ENCODE data around the gene SOHLH2.

Gene SOHLH2

DNA sequence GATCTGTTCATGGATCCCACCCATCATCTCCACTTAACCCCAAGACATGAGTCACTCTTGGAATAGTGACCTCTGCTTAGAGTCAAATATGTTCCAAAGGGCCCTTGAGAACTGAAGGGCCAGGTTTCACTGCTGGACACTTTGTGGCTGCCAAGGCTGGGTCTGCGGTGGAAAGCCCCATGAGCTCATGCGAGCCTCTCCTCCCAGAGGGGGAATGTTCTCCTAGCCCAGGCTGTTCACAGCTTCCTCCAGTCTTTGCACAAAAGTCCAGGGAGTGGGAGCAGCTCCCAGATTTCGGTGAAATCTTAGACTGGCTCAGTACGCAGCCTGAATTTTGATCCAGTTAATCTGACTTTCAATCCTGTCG, 82.4 kb downstream of the SOHLH2 start:
- no peak for DNase-seq (ENCODE audit: low read depth)

- DNase-seq (ENCODE audit: low read depth): no peak
Observed at GRCh38 chr13:36131222-36131930, 83.0 kb downstream of the SOHLH2 start, which contains the start of gene DCLK1. Gene DCLK1, minus strand, starts transcription at chr13:36131382.

GRCh38 chr13:36130552-36131221, 83.7 kb downstream of the SOHLH2 start:
- DNase-seq (ENCODE audit: low read depth): no peak

GRCh38 chr13:36130193-36130551, 84.2 kb downstream of the SOHLH2 start:
- DNase-seq (ENCODE audit: low read depth): no peak

GRCh38 chr13:36129539-36129938, 84.8 kb downstream of the SOHLH2 start:
- DNase-seq (ENCODE audit: low read depth): no peak

DNA sequence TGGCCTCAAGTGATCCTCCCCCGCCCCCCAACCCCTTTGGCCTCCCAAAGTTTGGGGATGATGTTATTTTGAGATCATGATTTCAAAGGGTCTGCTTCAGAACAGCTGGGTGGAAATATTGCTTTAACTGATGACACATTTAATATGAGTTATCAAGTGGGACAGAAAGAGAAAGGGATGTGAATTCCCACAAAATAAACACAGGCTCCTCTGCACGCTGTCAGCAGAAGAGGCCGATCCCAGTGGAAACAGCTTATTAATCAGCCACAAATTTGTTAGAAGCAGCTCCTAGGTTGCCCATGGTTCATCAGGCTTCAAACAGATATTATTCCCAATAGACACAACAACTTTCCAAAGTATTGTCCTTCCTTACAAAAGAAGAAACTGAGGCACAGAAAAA, 87.9 kb downstream of the SOHLH2 start:
- no peak for DNase-seq (ENCODE audit: low read depth)

GRCh38 chr13:36125841-36126240, 88.5 kb downstream of the SOHLH2 start:
- no peak for DNase-seq (ENCODE audit: low read depth)

DNA sequence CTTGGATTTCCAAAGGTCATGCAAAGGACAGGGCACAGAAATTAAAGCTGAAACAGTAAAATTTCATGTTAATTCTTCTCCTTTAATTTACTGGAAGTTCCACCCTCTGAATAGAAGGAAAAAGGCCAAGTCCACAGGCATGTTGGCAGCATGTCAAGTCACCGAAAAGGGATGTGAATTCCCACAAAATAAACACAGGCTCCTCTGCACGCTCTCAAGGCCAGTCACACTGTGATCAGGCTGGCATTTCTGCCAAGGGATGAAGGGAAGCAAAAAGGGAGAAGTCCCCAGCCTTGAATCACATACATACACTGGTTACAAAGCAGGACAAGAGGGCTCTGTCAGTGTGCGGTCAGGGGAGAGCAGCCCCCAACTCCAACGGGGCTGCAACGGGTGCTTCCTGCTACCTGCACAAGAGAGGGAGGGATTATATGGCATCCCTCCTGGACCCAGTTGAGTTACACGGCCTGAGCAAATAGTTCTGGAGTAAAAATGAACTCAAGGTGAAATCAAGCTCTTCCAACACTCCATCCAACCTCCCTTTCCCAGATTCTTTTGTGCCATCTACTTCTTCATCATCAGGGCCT, 90.0 kb downstream of the SOHLH2 start:
- DNase-seq (ENCODE audit: low read depth): no peak

All from activated T-helper 9 cell treated with anti-CD3 and anti-CD28 coated beads, Interleukin-2, amount 50 U/mL, for 16 hours (primary cell).